PFSK-1 (cell line): ENCODE data around the gene RNF115.
A peak's percentile ranks its signal among the peaks of the same experiment; 100 is the strongest.

Experiments
- POLR2AphosphoS5 ChIP-seq: IDR thresholded peaks from 2 replicates; pipeline ENCODE4 v1.6.1; 2012; ENCODE audit warnings: low read depth, mild to moderate bottlenecking, control low read depth, low read length, moderate library complexity
- SIN3A ChIP-seq: IDR thresholded peaks from 2 replicates; pipeline ENCODE4 v1.6.1; 2012; ENCODE audit warnings: mild to moderate bottlenecking, low read length, moderate library complexity, borderline replicate concordance; ENCODE audit not compliant: insufficient read depth
- TAF1 ChIP-seq: IDR thresholded peaks from 2 replicates; pipeline ENCODE4 v1.6.1; 2012; ENCODE audit warnings: low read length, control low read depth, borderline replicate concordance; ENCODE audit not compliant: insufficient read depth

DNA sequence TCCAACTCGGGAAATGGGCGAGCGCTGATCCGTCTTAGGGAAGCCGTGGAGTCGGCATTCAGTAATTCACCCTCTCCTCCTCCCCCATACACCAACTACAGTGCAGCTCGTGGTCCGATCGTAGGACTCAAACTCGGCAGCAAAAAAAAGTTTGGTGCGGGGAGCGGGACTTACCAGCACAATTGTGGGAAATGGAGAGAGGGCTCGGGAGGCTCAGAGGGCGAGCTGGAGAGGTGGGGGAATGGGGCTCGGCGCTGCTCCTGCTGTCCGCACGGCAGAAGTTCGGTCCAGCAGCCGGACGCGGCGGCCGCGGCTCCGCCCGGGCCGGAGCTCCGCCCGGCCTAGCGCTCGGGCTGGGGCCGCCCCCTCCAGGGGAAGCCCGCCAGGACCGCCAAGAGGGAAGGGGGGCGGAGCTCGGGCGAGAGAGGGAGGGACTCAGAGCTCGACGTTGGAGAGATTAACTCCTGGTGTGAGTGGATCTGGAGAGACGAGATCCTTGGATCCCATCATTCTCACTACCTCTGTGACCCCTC, 35.7 kb upstream of the RNF115 start:
- TF ChIP-seq TAF1, result 0 out of 2 replicates have a peak, but pooled peaks have one; percentile 11
- peak; percentile 14 for TF ChIP-seq POLR2AphosphoS5
- TF ChIP-seq SIN3A, result peak; percentile 31; the same call in 1 of the 2 replicates
